ENCODE measurements around the gene FDX1. TPM values are rescaled to one million over a fixed set of nuclear protein-coding genes. Genes with fewer than 3 reads are reported as not detected.

FDX1 gene
- total RNA-seq, 2 donors from 2014 or later = 12.8 to 21.2 TPM

DNA sequence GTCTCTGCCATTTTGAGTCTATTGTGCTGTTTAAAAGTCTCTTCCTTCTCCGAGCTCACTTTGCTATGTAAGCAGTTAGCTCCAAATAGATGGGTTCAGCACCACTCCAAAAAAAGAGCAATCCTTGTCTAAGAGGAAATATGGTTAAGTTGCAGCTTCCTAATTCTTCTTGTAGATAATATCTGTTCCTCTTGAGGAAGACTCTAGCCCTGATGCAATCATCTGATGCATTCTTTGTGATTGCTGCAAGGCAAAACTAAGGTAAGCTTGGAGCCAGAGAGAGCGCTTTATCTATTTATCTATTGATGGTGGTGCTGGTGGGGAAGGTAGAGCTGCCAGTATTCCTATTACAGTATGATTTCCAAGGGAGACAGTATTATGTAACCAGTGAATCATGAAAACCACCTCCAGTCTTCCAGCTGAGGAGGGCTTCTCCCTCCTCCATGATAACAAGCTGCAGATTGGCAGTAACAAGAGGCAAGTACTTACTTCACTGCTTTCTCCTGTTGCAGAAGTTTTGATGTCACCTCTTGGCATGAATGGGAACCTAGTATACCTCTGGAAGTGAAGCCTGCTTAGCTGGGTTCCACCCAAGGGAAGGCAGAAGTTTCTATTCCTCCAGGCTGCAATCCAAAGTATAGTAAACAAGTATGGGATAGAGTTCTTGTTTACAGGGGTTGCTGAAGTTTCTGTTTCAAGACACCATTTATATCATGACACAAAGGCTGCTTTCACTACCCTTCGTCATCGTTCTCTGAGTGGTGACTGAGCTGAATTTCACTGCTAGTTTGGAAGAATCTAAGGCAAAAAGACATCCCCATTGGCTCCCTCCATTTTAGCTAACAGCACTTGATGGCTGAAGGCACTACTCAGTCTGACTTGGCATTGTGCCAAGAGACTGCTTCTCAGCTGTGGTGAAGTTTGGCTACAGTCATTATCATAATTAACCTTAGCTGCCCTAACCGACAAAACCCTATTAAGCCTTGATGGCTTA, 49.7 kb downstream of the FDX1 start:
- TF ChIP-seq POLR2A (IDR thresholded peaks at IDR 0.05) = no peak
- TF ChIP-seq, protein P1, sequence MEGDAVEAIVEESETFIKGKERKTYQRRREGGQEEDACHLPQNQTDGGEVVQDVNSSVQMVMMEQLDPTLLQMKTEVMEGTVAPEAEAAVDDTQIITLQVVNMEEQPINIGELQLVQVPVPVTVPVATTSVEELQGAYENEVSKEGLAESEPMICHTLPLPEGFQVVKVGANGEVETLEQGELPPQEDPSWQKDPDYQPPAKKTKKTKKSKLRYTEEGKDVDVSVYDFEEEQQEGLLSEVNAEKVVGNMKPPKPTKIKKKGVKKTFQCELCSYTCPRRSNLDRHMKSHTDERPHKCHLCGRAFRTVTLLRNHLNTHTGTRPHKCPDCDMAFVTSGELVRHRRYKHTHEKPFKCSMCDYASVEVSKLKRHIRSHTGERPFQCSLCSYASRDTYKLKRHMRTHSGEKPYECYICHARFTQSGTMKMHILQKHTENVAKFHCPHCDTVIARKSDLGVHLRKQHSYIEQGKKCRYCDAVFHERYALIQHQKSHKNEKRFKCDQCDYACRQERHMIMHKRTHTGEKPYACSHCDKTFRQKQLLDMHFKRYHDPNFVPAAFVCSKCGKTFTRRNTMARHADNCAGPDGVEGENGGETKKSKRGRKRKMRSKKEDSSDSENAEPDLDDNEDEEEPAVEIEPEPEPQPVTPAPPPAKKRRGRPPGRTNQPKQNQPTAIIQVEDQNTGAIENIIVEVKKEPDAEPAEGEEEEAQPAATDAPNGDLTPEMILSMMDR (IDR thresholded peaks at IDR 0.05) = no peak
- TF ChIP-seq POLR2AphosphoS5 (IDR thresholded peaks at IDR 0.05) = no peak
- Histone ChIP-seq H3K9me3 (no peaks in the 10 kb centered on the region), H3K4me1 (replicated peaks) (no peaks in the 10 kb centered on the region), H3K27me3 (replicated peaks; ENCODE audit: insufficient read depth) (no peaks in the 10 kb centered on the region), H3K4me3 (no peak overlapping the region), H3K36me3 (no peaks in the 10 kb centered on the region), H3K27ac (no peak overlapping the region)
- intact Hi-C loops (cut with DNase I) = no loop called here
- no peak for DNase-seq (ENCODE audit: low spot score)
- 74% methylated on average over 5 of the region's 5 CpGs for WGBS

DNA sequence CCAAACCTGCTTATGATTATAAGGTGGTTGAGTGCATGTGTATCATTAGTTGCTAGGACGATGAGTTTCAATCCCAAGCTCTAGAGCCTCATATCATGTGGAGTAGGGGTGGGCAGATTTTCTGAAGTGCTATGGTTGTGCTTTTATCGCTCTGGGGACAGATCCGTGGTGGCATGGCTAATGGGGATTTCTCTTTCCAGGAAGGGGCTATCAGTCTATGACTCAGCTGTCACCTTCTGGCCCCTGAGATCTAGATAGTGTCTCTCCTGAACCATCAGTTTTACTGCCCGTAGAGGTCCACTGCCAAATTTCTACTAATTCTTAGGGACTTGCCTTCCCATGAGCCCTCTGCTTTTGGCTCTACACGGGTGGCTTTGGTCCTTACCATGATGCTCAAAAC, 51.8 kb downstream of the FDX1 start:
- intact Hi-C loops (cut with DNase I) = no loop called here
- 91% methylated on average over 5 of the region's 5 CpGs for WGBS
- TF ChIP-seq, protein P1 (IDR thresholded peaks at IDR 0.05) = no peak
- TF ChIP-seq POLR2AphosphoS5 (IDR thresholded peaks at IDR 0.05) (no peak), POLR2A (IDR thresholded peaks at IDR 0.05) (no peak)

DNA sequence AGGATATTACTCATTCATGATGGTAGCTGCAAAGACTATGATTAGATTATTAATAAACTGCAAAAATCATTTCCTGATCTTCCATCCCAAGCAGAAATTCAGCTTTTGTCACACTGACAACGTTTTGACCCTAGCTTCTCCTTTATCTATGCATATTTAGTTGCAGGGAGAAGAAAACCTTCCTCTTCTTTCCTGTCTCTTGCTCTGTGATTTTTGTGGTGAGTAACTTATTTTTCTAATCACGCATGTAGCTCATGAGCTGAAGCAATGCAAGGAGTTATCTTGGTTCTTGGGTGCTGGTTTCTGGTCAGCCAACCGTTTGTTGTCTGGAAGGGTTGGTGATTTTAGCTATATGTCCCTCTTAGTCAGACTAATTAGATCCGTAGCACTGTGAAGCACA, 56.4 kb downstream of the FDX1 start:
- 78% methylated on average over 4 of the region's 4 CpGs for WGBS
- Histone ChIP-seq H3K27ac (no peak overlapping the region), H3K4me3 (no peak overlapping the region), H3K9me3 (no peaks in the 10 kb centered on the region), H3K4me1 (replicated peaks) (no peaks in the 10 kb centered on the region), H3K36me3 (no peaks in the 10 kb centered on the region), H3K27me3 (replicated peaks; ENCODE audit: insufficient read depth) (no peaks in the 10 kb centered on the region)
- intact Hi-C loops (cut with DNase I) = no loop called here
- TF ChIP-seq, protein P1 (IDR thresholded peaks at IDR 0.05) = no peak
- TF ChIP-seq POLR2A (IDR thresholded peaks at IDR 0.05) (no peak), POLR2AphosphoS5 (IDR thresholded peaks at IDR 0.05) (no peak)
- no peak for DNase-seq (ENCODE audit: low spot score)

More for the DNA sequence above, 51.8 kb downstream of the FDX1 start:
- DNase-seq (ENCODE audit: low spot score) = no peak
- no peaks in the 10 kb centered on the region for H3K9me3 ChIP-seq
- H3K36me3 ChIP-seq = no peaks in the 10 kb centered on the region
- no peaks in the 10 kb centered on the region for H3K4me1 ChIP-seq (replicated peaks)
- H3K27me3 ChIP-seq (replicated peaks; ENCODE audit: insufficient read depth) = no peaks in the 10 kb centered on the region
- H3K27ac ChIP-seq = no peak overlapping the region
- no peak overlapping the region for H3K4me3 ChIP-seq

DNA sequence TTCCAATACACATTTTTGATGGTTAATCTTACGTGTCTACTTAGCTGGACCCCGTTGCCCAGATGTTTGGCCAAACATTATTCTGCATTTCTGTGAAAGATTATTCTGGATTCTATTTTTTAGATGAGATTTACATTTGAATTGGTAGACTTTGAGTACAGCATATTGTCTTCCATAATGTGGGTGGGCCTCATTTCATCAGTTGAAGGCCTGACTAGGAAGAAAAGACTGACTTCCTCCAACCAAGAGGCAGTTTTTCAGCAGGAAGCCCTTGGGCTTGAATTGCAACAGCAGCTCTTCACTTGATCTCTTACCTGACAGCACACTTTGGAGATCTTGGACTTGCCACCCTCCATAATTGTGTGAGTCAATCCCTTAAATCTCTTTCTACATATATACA, 58.7 kb downstream of the FDX1 start:
- no peak overlapping the region for H3K27ac ChIP-seq
- H3K27me3 ChIP-seq (replicated peaks; ENCODE audit: insufficient read depth) = no peaks in the 10 kb centered on the region
- intact Hi-C loops (cut with DNase I) = no loop called here
- DNase-seq (ENCODE audit: low spot score) = no peak
- TF ChIP-seq, protein P1 (IDR thresholded peaks at IDR 0.05) = no peak
- TF ChIP-seq POLR2AphosphoS5 (IDR thresholded peaks at IDR 0.05) = no peak
- TF ChIP-seq POLR2A (IDR thresholded peaks at IDR 0.05) = no peak
- 50% methylated on average over 2 of the region's 2 CpGs for WGBS
- no peak overlapping the region for H3K4me3 ChIP-seq
- no peaks in the 10 kb centered on the region for H3K9me3 ChIP-seq
- no peaks in the 10 kb centered on the region for H3K36me3 ChIP-seq
- H3K4me1 ChIP-seq (replicated peaks) = no peaks in the 10 kb centered on the region

DNA sequence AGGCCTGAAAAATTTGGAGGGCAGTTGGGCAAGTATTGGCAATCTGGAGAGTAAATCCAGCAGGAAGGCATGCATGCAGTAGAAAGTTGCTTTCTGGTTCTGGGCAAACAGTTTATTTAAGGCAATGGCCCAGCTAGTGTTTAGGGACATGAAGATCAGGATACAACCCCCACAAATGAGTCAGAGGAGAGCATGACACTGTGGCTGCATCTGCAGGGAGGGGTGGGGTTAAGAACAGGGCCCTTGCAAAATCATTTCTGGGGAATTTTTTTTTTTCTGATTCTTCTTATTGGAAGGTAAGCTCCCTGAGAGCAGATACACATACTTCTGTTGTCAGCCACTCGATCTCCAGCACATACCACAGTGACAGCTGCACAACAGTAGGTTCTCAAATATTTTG, 61.1 kb downstream of the FDX1 start:
- Histone ChIP-seq H3K27me3 (replicated peaks; ENCODE audit: insufficient read depth) (no peaks in the 10 kb centered on the region), H3K36me3 (no peaks in the 10 kb centered on the region), H3K27ac (no peak overlapping the region), H3K4me1 (replicated peaks) (no peaks in the 10 kb centered on the region), H3K9me3 (no peaks in the 10 kb centered on the region), H3K4me3 (no peak overlapping the region)
- TF ChIP-seq POLR2AphosphoS5 (IDR thresholded peaks at IDR 0.05) (no peak), POLR2A (IDR thresholded peaks at IDR 0.05) (no peak)
- TF ChIP-seq, protein P1 (IDR thresholded peaks at IDR 0.05) = no peak
- no peak for DNase-seq (ENCODE audit: low spot score)
- intact Hi-C loops (cut with DNase I) = no loop called here
- 88% methylated on average over 1 of the region's 1 CpG for WGBS
